ENCODE results near the gene PTPRZ1. TPM values are rescaled to one million over a fixed set of nuclear protein-coding genes. Genes with fewer than 3 reads are reported as not detected.

PTPRZ1 gene
- total and polyA plus RNA-seq, 2 of the 4 experiments (the other 2 are of a cell fraction), result not detected

- no peak overlapping the region for H3K4me3 ChIP-seq (ENCODE audit: insufficient read depth, low read depth, low read length)
- H3K4me1 ChIP-seq (ENCODE audit: control insufficient read depth, insufficient read depth, low read length), result no peaks in the 10 kb centered on the region
- H3K18ac ChIP-seq (ENCODE audit: low read depth, low read length), result no peak overlapping the region
- TF ChIP-seq CTCF (conservative IDR thresholded peaks at IDR 0.05; ENCODE audit: low read depth, low read length) (no peak), BHLHE40 (IDR thresholded peaks at IDR 0.05; ENCODE audit: low read depth, low read length) (no peak), SMC3 (IDR thresholded peaks at IDR 0.05; ENCODE audit: low read depth, low read length) (no peak), USF2 (IDR thresholded peaks at IDR 0.05; ENCODE audit: low read depth, low read length) (no peak), RAD21 (IDR thresholded peaks at IDR 0.05; ENCODE audit: low read length) (no peak), RCOR1 (IDR thresholded peaks at IDR 0.05; ENCODE audit: insufficient replicate concordance, low read length) (no peak), MXI1 (IDR thresholded peaks at IDR 0.05; ENCODE audit: borderline replicate concordance, low read depth, low read length) (no peak), POLR2A (IDR thresholded peaks at IDR 0.05; ENCODE audit: low read depth, low read length) (no peak), CEBPB (IDR thresholded peaks at IDR 0.05; ENCODE audit: low read depth, low read length) (no peak), MAZ (IDR thresholded peaks at IDR 0.05; ENCODE audit: borderline replicate concordance, low read depth, low read length) (no peak), NFE2L2 (IDR thresholded peaks at IDR 0.05; ENCODE audit: low read depth, low read length) (no peak), RFX5 (IDR thresholded peaks at IDR 0.05; ENCODE audit: low read depth, low read length) (no peak), MAFK (IDR thresholded peaks at IDR 0.05; ENCODE audit: low read depth, low read length) (no peak), CHD1 (IDR thresholded peaks at IDR 0.05; ENCODE audit: low read depth, low read length) (no peak), FOS (IDR thresholded peaks at IDR 0.05; ENCODE audit: low read depth, low read length) (no peak)
- 43% methylated on average over 1 of the region's 1 CpG; no CpG with 5 or more reads in 1 of the 2 experiments for WGBS, 2 experiments (ENCODE audit: extremely low coverage in 2 of 2, insufficient read length in 1 of 2)
- H3K36me3 ChIP-seq (ENCODE audit: control insufficient read depth, insufficient read depth, low read length), result no peaks in the 10 kb centered on the region
- no peak overlapping the region for H4K5ac ChIP-seq (ENCODE audit: low read depth, low read length)
- H3K27ac ChIP-seq (ENCODE audit: insufficient read depth, low read length), result no peak overlapping the region
- H3K9me1 ChIP-seq (ENCODE audit: insufficient read depth, low read length), result no peaks in the 10 kb centered on the region
- intact Hi-C loops (cut with micrococcal nuclease), result no loop called here
- H2BK20ac ChIP-seq (ENCODE audit: low read depth, low read length), result no peak overlapping the region
- no peak overlapping the region for H4K91ac ChIP-seq (ENCODE audit: insufficient read depth, low read depth, low read length)
- no peak overlapping the region for H2BK5ac ChIP-seq (ENCODE audit: low read depth, low read length, poor library complexity, severe bottlenecking)
- in situ Hi-C loops (cut with MboI; ENCODE audit: low sequenced_read_pairs), result no loop called here
- H2AK5ac ChIP-seq (ENCODE audit: low read depth, low read length), result no peak overlapping the region
- H2BK15ac ChIP-seq (ENCODE audit: low read depth, low read length), result no peak overlapping the region
- ChIA-PET CTCF (interaction anchor here (0.5 kb wide), 1 partner anchor 51 kb away, joined by 3 read pairs; no protein-coding TSS in a partner anchor), POLR2A (ENCODE audit: unreplicated experiment) (no interaction called here)
- no peak overlapping the region for H3K4ac ChIP-seq (ENCODE audit: low read depth, low read length)
- ATAC-seq (ENCODE audit: low read depth) (no peak), DNase-seq (no peak)
- no peak overlapping the region for H3K56ac ChIP-seq (ENCODE audit: extremely low read depth, insufficient read depth, low read length)
- no peak overlapping the region for H2BK120ac ChIP-seq (ENCODE audit: low read depth, low read length)
- H4K8ac ChIP-seq (ENCODE audit: low read depth in 2 of 2, low read length in 2 of 2), result no peak overlapping the region
- no peak overlapping the region for H3K14ac ChIP-seq (replicated peaks; ENCODE audit: low read depth, low read length)
- no peaks in the 10 kb centered on the region for H3K27me3 ChIP-seq (ENCODE audit: control insufficient read depth, insufficient read depth, low read length)
- H3K9ac ChIP-seq (ENCODE audit: low read depth, low read length), result no peak overlapping the region
- dilution Hi-C loops (cut with HindIII; ENCODE audit: low sequenced_read_pairs, unreplicated experiment), result no loop called here
- H2AK9ac ChIP-seq (replicated peaks; ENCODE audit: low read depth, low read length, poor library complexity), result no peak overlapping the region
- H3K9me3 ChIP-seq (ENCODE audit: control insufficient read depth, insufficient read depth, low read length), result no peaks in the 10 kb centered on the region
- no TSS peak for BruUV-seq (replicated peaks)
- H4K20me1 ChIP-seq (ENCODE audit: insufficient read depth, low read length), result no peaks in the 10 kb centered on the region
- H3K23ac ChIP-seq (ENCODE audit: low read depth, low read length), result no peak overlapping the region
- H3K79me1 ChIP-seq (ENCODE audit: low read depth in 1 of 2, low read length in 2 of 2), result no peaks in the 10 kb centered on the region
- no peak overlapping the region for H3K4me2 ChIP-seq (ENCODE audit: low read depth, low read length)
- no peak overlapping the region for H2AFZ ChIP-seq (replicated peaks; ENCODE audit: low read length, poor library complexity)
Observed at GRCh38 chr7:122035876-122036275, 162.9 kb downstream of the PTPRZ1 start.
